CD4-positive, alpha-beta T cell treated with Interleukin-10 for 1 hour (primary cell): ENCODE data around the gene NKAIN1.
"Not testable (repeated sequence)": the region's sequence is repeated elsewhere in the genome, so short reads cannot be mapped to it uniquely, and the experiment has no call there.

Experiments used
- DNase-seq: peaks from one replicate; pipeline ENCODE4 v3.0.0-alpha.2; 2020

Gene NKAIN1

GRCh38 chr1:31239653-31240241 is at the start of gene NKAIN1:
NKAIN1 (minus strand) TSS chr1:31239887; CDS start chr1:31239547, 340 bp downstream.
- no peak for DNase-seq

- DNase-seq, result no peak
Observed at GRCh38 chr1:31289021-31289420, 49.3 kb upstream of the NKAIN1 start.

GRCh38 chr1:31287791-31288190 is 48.1 kb upstream of the NKAIN1 start:
- DNase-seq, result not testable (repeated sequence)

- not testable (repeated sequence) for DNase-seq
Observed at GRCh38 chr1:31282426-31282825, 42.7 kb upstream of the NKAIN1 start.

GRCh38 chr1:31273619-31274018 is 33.9 kb upstream of the NKAIN1 start:
- DNase-seq, result no peak

GRCh38 chr1:31272369-31272768 is 32.7 kb upstream of the NKAIN1 start:
- no peak for DNase-seq

GRCh38 chr1:31266547-31266946 is 26.9 kb upstream of the NKAIN1 start:
- DNase-seq, result no peak

- DNase-seq, result no peak
Observed at GRCh38 chr1:31264790-31265386, 25.2 kb upstream of the NKAIN1 start.

GRCh38 chr1:31263408-31263807 is 23.7 kb upstream of the NKAIN1 start:
- DNase-seq, result no peak

- not testable (repeated sequence) for DNase-seq
Observed at GRCh38 chr1:31262393-31262792, 22.7 kb upstream of the NKAIN1 start.

- no peak for DNase-seq
Observed at GRCh38 chr1:31261916-31262315, 22.2 kb upstream of the NKAIN1 start.

- DNase-seq, result no peak
Observed at GRCh38 chr1:31259746-31260145, 20.1 kb upstream of the NKAIN1 start.

GRCh38 chr1:31258581-31258980 is 18.9 kb upstream of the NKAIN1 start:
- no peak for DNase-seq

- DNase-seq, result no peak
Observed at GRCh38 chr1:31257213-31257612, 17.5 kb upstream of the NKAIN1 start.

- no peak for DNase-seq
Observed at GRCh38 chr1:31249854-31250253, 10.2 kb upstream of the NKAIN1 start.

GRCh38 chr1:31248276-31248675 is 8.6 kb upstream of the NKAIN1 start:
- no peak for DNase-seq

GRCh38 chr1:31244326-31244725 is 4.6 kb upstream of the NKAIN1 start:
- DNase-seq, result no peak

GRCh38 chr1:31243501-31244286 is 4.0 kb upstream of the NKAIN1 start:
- no peak for DNase-seq

- no peak for DNase-seq
Observed at GRCh38 chr1:31241321-31241720, 1.6 kb upstream of the NKAIN1 start.

- DNase-seq, result no peak
Observed at GRCh38 chr1:31238986-31239613, 587 bp downstream of the NKAIN1 start.

GRCh38 chr1:31238612-31238985 is 1.1 kb downstream of the NKAIN1 start:
- no peak for DNase-seq

- DNase-seq, result no peak
Observed at GRCh38 chr1:31234870-31235269, 4.8 kb downstream of the NKAIN1 start.

GRCh38 chr1:31234123-31234708 is 5.5 kb downstream of the NKAIN1 start:
- no peak for DNase-seq
